ENCODE measurements around the gene EPHB6.

DNA sequence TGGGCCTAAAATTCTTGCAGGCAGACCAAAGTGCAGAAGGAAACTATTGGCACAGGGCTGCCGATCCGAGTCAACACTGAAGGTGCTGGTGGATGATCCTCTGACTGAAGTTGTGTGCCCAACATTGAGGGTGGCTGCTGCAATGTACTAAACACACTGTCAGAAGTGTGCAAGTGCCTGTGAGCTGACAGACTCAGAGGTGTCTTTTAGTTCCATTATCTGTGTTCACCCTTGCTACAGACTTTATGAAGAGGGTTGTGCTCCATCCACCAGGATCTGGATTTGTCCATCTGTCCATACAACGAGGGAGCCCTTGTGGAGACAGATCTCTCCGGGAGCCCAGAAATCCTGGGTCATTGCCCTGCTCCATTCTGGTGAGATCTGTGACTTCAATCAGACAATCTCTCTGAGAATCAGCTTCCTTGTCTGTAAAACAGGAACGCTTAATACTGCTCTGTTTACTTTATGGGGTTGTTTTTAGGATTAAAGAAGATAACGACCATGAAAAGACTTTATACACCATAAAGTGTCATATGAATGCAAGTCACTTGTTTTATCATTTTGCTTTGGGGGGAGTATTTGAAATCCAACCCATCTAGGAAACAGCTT, 40.2 kb downstream of the EPHB6 start:
- TF ChIP-seq EZH2phosphoT487 (IDR thresholded peaks at IDR 0.05; ENCODE audit: borderline replicate concordance) = no peak
- no peak for TF ChIP-seq CTCF (IDR thresholded peaks at IDR 0.05 in 2 of 3, conservative IDR thresholded peaks at IDR 0.05 in 1 of 3; ENCODE audit: borderline replicate concordance in 1 of 3, insufficient read depth in 1 of 3, low read depth in 2 of 3, low read length in 2 of 3)
- TF ChIP-seq SP1 (IDR thresholded peaks at IDR 0.05; ENCODE audit: low read depth) = no peak
- TF ChIP-seq SRF (IDR thresholded peaks at IDR 0.05; ENCODE audit: low read depth) = no peak
- no peak for TF ChIP-seq ELF1 (IDR thresholded peaks at IDR 0.05; ENCODE audit: borderline replicate concordance, low read depth)
- no peak for TF ChIP-seq POLR2A (IDR thresholded peaks at IDR 0.05; ENCODE audit: borderline replicate concordance, extremely low read depth, insufficient read depth, insufficient read length)
- no peak for TF ChIP-seq CEBPB (IDR thresholded peaks at IDR 0.05; ENCODE audit: low read depth)
- TF ChIP-seq RAD21 (IDR thresholded peaks at IDR 0.05; ENCODE audit: low read depth) = no peak
- TF ChIP-seq JUND (IDR thresholded peaks at IDR 0.05) = no peak
- no peak for TF ChIP-seq EZH2 (IDR thresholded peaks at IDR 0.05)
- TF ChIP-seq EGR1 (IDR thresholded peaks at IDR 0.05; ENCODE audit: low read depth) = no peak
- no peak for TF ChIP-seq POLR2AphosphoS5 (IDR thresholded peaks at IDR 0.05; ENCODE audit: low read depth, low read length)
